ENCODE results near the gene CD3G.

- TF ChIP-seq TAF1 (IDR thresholded peaks at IDR 0.05; ENCODE audit: borderline replicate concordance, insufficient read depth, low read length) (no peak), POLR2AphosphoS5 (IDR thresholded peaks at IDR 0.05; ENCODE audit: low read depth, low read length) (no peak), SIN3A (IDR thresholded peaks at IDR 0.05; ENCODE audit: borderline replicate concordance, insufficient read depth, low read length) (no peak)
- TF ChIP-seq, protein P1, sequence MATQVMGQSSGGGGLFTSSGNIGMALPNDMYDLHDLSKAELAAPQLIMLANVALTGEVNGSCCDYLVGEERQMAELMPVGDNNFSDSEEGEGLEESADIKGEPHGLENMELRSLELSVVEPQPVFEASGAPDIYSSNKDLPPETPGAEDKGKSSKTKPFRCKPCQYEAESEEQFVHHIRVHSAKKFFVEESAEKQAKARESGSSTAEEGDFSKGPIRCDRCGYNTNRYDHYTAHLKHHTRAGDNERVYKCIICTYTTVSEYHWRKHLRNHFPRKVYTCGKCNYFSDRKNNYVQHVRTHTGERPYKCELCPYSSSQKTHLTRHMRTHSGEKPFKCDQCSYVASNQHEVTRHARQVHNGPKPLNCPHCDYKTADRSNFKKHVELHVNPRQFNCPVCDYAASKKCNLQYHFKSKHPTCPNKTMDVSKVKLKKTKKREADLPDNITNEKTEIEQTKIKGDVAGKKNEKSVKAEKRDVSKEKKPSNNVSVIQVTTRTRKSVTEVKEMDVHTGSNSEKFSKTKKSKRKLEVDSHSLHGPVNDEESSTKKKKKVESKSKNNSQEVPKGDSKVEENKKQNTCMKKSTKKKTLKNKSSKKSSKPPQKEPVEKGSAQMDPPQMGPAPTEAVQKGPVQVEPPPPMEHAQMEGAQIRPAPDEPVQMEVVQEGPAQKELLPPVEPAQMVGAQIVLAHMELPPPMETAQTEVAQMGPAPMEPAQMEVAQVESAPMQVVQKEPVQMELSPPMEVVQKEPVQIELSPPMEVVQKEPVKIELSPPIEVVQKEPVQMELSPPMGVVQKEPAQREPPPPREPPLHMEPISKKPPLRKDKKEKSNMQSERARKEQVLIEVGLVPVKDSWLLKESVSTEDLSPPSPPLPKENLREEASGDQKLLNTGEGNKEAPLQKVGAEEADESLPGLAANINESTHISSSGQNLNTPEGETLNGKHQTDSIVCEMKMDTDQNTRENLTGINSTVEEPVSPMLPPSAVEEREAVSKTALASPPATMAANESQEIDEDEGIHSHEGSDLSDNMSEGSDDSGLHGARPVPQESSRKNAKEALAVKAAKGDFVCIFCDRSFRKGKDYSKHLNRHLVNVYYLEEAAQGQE (IDR thresholded peaks at IDR 0.05; ENCODE audit: insufficient read depth in 1 of 2, low read depth in 2 of 2, low read length in 2 of 2): no peak
Measured at GRCh38 chr11:118379497-118379896, 35.4 kb downstream of the CD3G start.
